GM19351 (cell line): ENCODE data around the gene HDDC2.

ENCODE experiments used
- ATAC-seq: cut with Tn5 transposase; IDR thresholded peaks from one replicate; pipeline ENCODE4 v1.9.1; 2021; ENCODE audit warnings: mild to moderate bottlenecking, moderate library complexity; ENCODE audit not compliant: unreplicated experiment

Gene HDDC2

GRCh38 chr6:125271486-125272159, 30.1 kb downstream of the HDDC2 start:
- ATAC-seq: no peak

GRCh38 chr6:125270380-125270779, 31.4 kb downstream of the HDDC2 start:
- no peak for ATAC-seq

GRCh38 chr6:125269328-125269985, 32.3 kb downstream of the HDDC2 start:
- no peak for ATAC-seq

GRCh38 chr6:125268765-125269164, 33.0 kb downstream of the HDDC2 start:
- no peak for ATAC-seq

GRCh38 chr6:125267806-125268523, 33.8 kb downstream of the HDDC2 start:
- no peak for ATAC-seq

- ATAC-seq: no peak
Observed at GRCh38 chr6:125264476-125264875, 37.3 kb downstream of the HDDC2 start.

GRCh38 chr6:125262016-125263013, 39.5 kb downstream of the HDDC2 start:
- no peak for ATAC-seq

GRCh38 chr6:125259354-125259736, 42.4 kb downstream of the HDDC2 start:
- no peak for ATAC-seq

- peak; percentile 85 for ATAC-seq
Observed at GRCh38 chr6:125258651-125259353, 43.0 kb downstream of the HDDC2 start.

- no peak for ATAC-seq
Observed at GRCh38 chr6:125257351-125257750, 44.4 kb downstream of the HDDC2 start.

GRCh38 chr6:125255201-125255600, 46.6 kb downstream of the HDDC2 start:
- ATAC-seq: no peak

GRCh38 chr6:125254321-125254720, 47.4 kb downstream of the HDDC2 start:
- ATAC-seq: no peak

- ATAC-seq: no peak
Observed at GRCh38 chr6:125253881-125254280, 47.9 kb downstream of the HDDC2 start.

GRCh38 chr6:125252891-125253290, 48.9 kb downstream of the HDDC2 start:
- ATAC-seq: no peak

- no peak for ATAC-seq
Observed at GRCh38 chr6:125251516-125252220, 50.1 kb downstream of the HDDC2 start.

- ATAC-seq: no peak
Observed at GRCh38 chr6:125250511-125250910, 51.3 kb downstream of the HDDC2 start.

- no peak for ATAC-seq
Observed at GRCh38 chr6:125248136-125248535, 53.6 kb downstream of the HDDC2 start.

- no peak for ATAC-seq
Observed at GRCh38 chr6:125246566-125246965, 55.2 kb downstream of the HDDC2 start.

- no peak for ATAC-seq
Observed at GRCh38 chr6:125245523-125246264, 56.1 kb downstream of the HDDC2 start.
